Ishikawa (cell line): ENCODE results near the gene OPTN.

Experiments used
- CEBPB ChIP-seq: IDR thresholded peaks from 2 replicates; pipeline ENCODE4 v1.6.1; 2012
- CREB1 ChIP-seq: IDR thresholded peaks from 2 replicates; pipeline ENCODE4 v1.6.1; 2012; ENCODE audit warnings: low read depth
- EGR1 ChIP-seq: IDR thresholded peaks from 2 replicates; pipeline ENCODE4 v1.6.1; 2012
- EP300 ChIP-seq: IDR thresholded peaks from 2 replicates; pipeline ENCODE4 v1.6.1; 2012; ENCODE audit warnings: borderline replicate concordance
- FOXM1 ChIP-seq: IDR thresholded peaks from 2 replicates; pipeline ENCODE4 v1.6.1; 2012; ENCODE audit warnings: low read depth, borderline replicate concordance
- MAX ChIP-seq: IDR thresholded peaks from 2 replicates; pipeline ENCODE4 v1.6.1; 2012
- NFIC ChIP-seq: IDR thresholded peaks from 2 replicates; pipeline ENCODE4 v1.6.1; 2012
- RAD21 ChIP-seq: IDR thresholded peaks from 2 replicates; pipeline ENCODE4 v1.6.1; 2012; ENCODE audit warnings: low read depth
- REST ChIP-seq: IDR thresholded peaks from 2 replicates; pipeline ENCODE4 v1.6.1; 2012; ENCODE audit warnings: low read depth, mild to moderate bottlenecking
- TAF1 ChIP-seq: IDR thresholded peaks from 2 replicates; pipeline ENCODE4 v1.6.1; 2012; ENCODE audit warnings: low read depth, mild to moderate bottlenecking
- TCF12 ChIP-seq: IDR thresholded peaks from 2 replicates; pipeline ENCODE4 v1.6.1; 2012; ENCODE audit warnings: low read depth
- TEAD4 ChIP-seq: IDR thresholded peaks from 2 replicates; pipeline ENCODE4 v1.6.1; 2012
- USF1 ChIP-seq: IDR thresholded peaks from 2 replicates; pipeline ENCODE4 v1.6.1; 2012
- YY1 ChIP-seq: IDR thresholded peaks from 2 replicates; pipeline ENCODE4 v1.6.1; 2012; ENCODE audit warnings: low read depth
- ZBTB7A ChIP-seq: IDR thresholded peaks from 2 replicates; pipeline ENCODE4 v1.6.1; 2012; ENCODE audit warnings: low read depth

The OPTN gene

GRCh38 chr10:13087601-13087985 is 12.4 kb upstream of the OPTN start:
- TF ChIP-seq REST (no peak), ZBTB7A (no peak), CEBPB (no peak), YY1 (no peak), RAD21 (no peak), MAX (no peak), TAF1 (no peak), TCF12 (no peak), TEAD4 (no peak), USF1 (no peak), NFIC (no peak), EGR1 (no peak), CREB1 (no peak), FOXM1 (no peak)

GRCh38 chr10:13087986-13088618 is 11.9 kb upstream of the OPTN start:
- TF ChIP-seq EGR1: no peak
- TF ChIP-seq TCF12: no peak
- no peak for TF ChIP-seq CREB1

- TF ChIP-seq FOXM1 (no peak), EGR1 (no peak), REST (no peak), USF1 (no peak), TEAD4 (no peak), TCF12 (no peak), ZBTB7A (no peak), NFIC (no peak), CREB1 (no peak), CEBPB (no peak), RAD21 (no peak), TAF1 (no peak)
Observed at GRCh38 chr10:13089345-13089744, 10.6 kb upstream of the OPTN start.

- TF ChIP-seq MAX (no peak), FOXM1 (no peak), USF1 (no peak), TAF1 (no peak), CREB1 (no peak), YY1 (no peak), EP300 (no peak), CEBPB (no peak), EGR1 (no peak), NFIC (no peak), TCF12 (no peak), RAD21 (no peak), REST (no peak), TEAD4 (no peak), ZBTB7A (no peak)
Observed at GRCh38 chr10:13090289-13090688, 9.7 kb upstream of the OPTN start.
